H1 (cell line): ENCODE data around the gene MYL3. TPM values are rescaled to one million over a fixed set of nuclear protein-coding genes. Genes with fewer than 3 reads are reported as not detected.

ENCODE experiments used
- CTCF ChIA-PET: fragments of 300-600 bp; sonication (Branson Sonifier 250); formaldehyde crosslinking; loops from one replicate; lab custom pipeline; 2021; ENCODE audit not compliant: partially characterized antibody; lab: Charles Lee
- POLR2A ChIA-PET: fragments of 300-600 bp; sonication (Branson Sonifier 250); formaldehyde crosslinking; loops from one replicate; lab custom pipeline; 2021; ENCODE audit warnings: inconsistent platforms; ENCODE audit not compliant: partially characterized antibody; lab: Charles Lee
- DNase-seq, 2 experiments: peaks; one replicate each; pipeline versions ENCODE4 v3.0.0 to v3.0.0-alpha.2; 2010 to 2022; ENCODE audit warnings: low spot score in 2 of 2, low read depth in 1 of 2, mixed read lengths in 1 of 2
- FAIRE-seq: peaks from 2 replicates; lab custom pipeline; 2011; peaks lifted over from hg19 to GRCh38; lab: Jason Lieb, UNC
- H2AFZ ChIP-seq: 2 replicates; pipeline ENCODE4 v1.8.1; 2012; ENCODE audit warnings: low read length, inconsistent platforms
- H2AK5ac ChIP-seq: 2 replicates; pipeline ENCODE4 v1.6.1; 2013; ENCODE audit warnings: low read depth, low read length
- H2BK120ac ChIP-seq: replicated peaks from 2 replicates; pipeline ENCODE3; 2013; ENCODE audit warnings: low read depth, low read length, inconsistent platforms
- H2BK12ac ChIP-seq: 2 replicates; pipeline ENCODE4 v1.6.1; 2013; ENCODE audit warnings: low read depth, low read length
- H2BK15ac ChIP-seq: 2 replicates; pipeline ENCODE4 v1.6.1; 2013; ENCODE audit warnings: low read length
- H2BK20ac ChIP-seq: 2 replicates; pipeline ENCODE4 v1.6.1; 2013; ENCODE audit warnings: low read length
- H2BK5ac ChIP-seq: 2 replicates; pipeline ENCODE4 v1.6.1; 2013; ENCODE audit warnings: low read depth, low read length
- H3K14ac ChIP-seq: 2 replicates; pipeline ENCODE4 v1.6.1; 2013; ENCODE audit warnings: inconsistent platforms; ENCODE audit not compliant: insufficient read length
- H3K18ac ChIP-seq: 2 replicates; pipeline ENCODE4 v1.6.1; 2013; ENCODE audit warnings: low read length; ENCODE audit errors: extremely low read depth
- H3K23ac ChIP-seq: 2 replicates; pipeline ENCODE4 v1.6.1; 2013; ENCODE audit warnings: inconsistent platforms; ENCODE audit not compliant: insufficient read length
- H3K23me2 ChIP-seq: 2 replicates; pipeline ENCODE4 v1.6.1; 2013; ENCODE audit warnings: low read depth, low read length
- H3K27ac ChIP-seq: 2 replicates; pipeline ENCODE4 v1.6.1; 2011; ENCODE audit warnings: low read depth, low read length, inconsistent platforms
- H3K27me3 ChIP-seq, 4 experiments: replicated peaks in 1 of 4; 1 replicate in 1 of 4; 2 replicates in 3 of 4; pipeline versions ENCODE4 v1.6.1 to v1.8.1; 2011 to 2013; ENCODE audit warnings: low read length in 3 of 4, mild to moderate bottlenecking in 3 of 4, inconsistent platforms in 2 of 4, mixed read lengths in 2 of 4, moderate library complexity in 1 of 4; ENCODE audit not compliant: control insufficient read depth in 3 of 4, insufficient read depth in 3 of 4; ENCODE audit errors: extremely low read depth in 1 of 4
- H3K36me3 ChIP-seq, 4 experiments: 2 replicates each; pipeline versions ENCODE4 v1.6.1 to v1.8.1; 2011 to 2013; ENCODE audit warnings: mild to moderate bottlenecking in 4 of 4, low read length in 3 of 4, moderate library complexity in 2 of 4, control low read depth in 1 of 4, inconsistent platforms in 1 of 4; ENCODE audit not compliant: insufficient read depth in 4 of 4, control insufficient read depth in 2 of 4
- H3K4ac ChIP-seq: replicated peaks from 2 replicates; pipeline ENCODE3; 2013; ENCODE audit warnings: low read length, low read depth, mixed read lengths, inconsistent platforms; ENCODE audit not compliant: insufficient read length
- H3K4me1 ChIP-seq, 4 experiments: replicated peaks in 1 of 4; 1 replicate in 1 of 4; 2 replicates in 3 of 4; pipeline versions ENCODE4 v1.6.1 to v1.8.1; 2011 to 2013; ENCODE audit warnings: low read length in 3 of 4, inconsistent platforms in 2 of 4, mixed read lengths in 1 of 4; ENCODE audit not compliant: insufficient read depth in 4 of 4, control insufficient read depth in 3 of 4
- H3K4me2 ChIP-seq, 2 experiments: 2 replicates each; pipeline versions ENCODE4 v1.6.1 to v1.8.1; 2011 to 2013; ENCODE audit warnings: low read depth in 2 of 2, low read length in 2 of 2, control low read depth in 1 of 2, inconsistent platforms in 1 of 2, mild to moderate bottlenecking in 1 of 2; ENCODE audit not compliant: insufficient read depth in 1 of 2
- H3K4me3 ChIP-seq, 4 experiments: fragments of 200-600, 300-600 bp in 1 of 4; sonication (generic), shearing (Covaris generic), sonication (Bioruptor Twin) in 1 of 4; 2 replicates each; pipeline versions ENCODE4 v1.5.1 to v1.8.1; 2011 to 2016; ENCODE audit warnings: low read length in 4 of 4, low read depth in 3 of 4, control low read depth in 2 of 4, inconsistent platforms in 2 of 4, mild to moderate bottlenecking in 2 of 4, mixed read lengths in 1 of 4, moderate library complexity in 1 of 4; ENCODE audit not compliant: insufficient read depth in 2 of 4; ENCODE audit errors: extremely low read depth in 1 of 4
- H3K56ac ChIP-seq: replicated peaks from 2 replicates; pipeline ENCODE3; 2013; ENCODE audit warnings: low read depth, mild to moderate bottlenecking, mixed read lengths, low read length, inconsistent platforms; ENCODE audit not compliant: insufficient read length
- H3K79me1 ChIP-seq: 2 replicates; pipeline ENCODE4 v1.6.1; 2013; ENCODE audit warnings: low read depth, low read length, control low read depth
- H3K79me2 ChIP-seq, 2 experiments: 2 replicates each; pipeline versions ENCODE4 v1.6.1 to v1.8.1; 2012 to 2013; ENCODE audit warnings: low read length in 2 of 2, mild to moderate bottlenecking in 2 of 2, inconsistent platforms in 1 of 2; ENCODE audit not compliant: insufficient read depth in 2 of 2, control insufficient read depth in 1 of 2
- H3K9ac ChIP-seq, 4 experiments: replicated peaks in 1 of 4; 1 replicate in 1 of 4; 2 replicates in 3 of 4; pipeline versions ENCODE4 v1.6.1 to v1.8.1; 2011 to 2013; ENCODE audit warnings: low read depth in 3 of 4, low read length in 3 of 4, control low read depth in 2 of 4, mild to moderate bottlenecking in 2 of 4, moderate library complexity in 2 of 4, inconsistent platforms in 1 of 4; ENCODE audit errors: extremely low read depth in 1 of 4
- H3K9me3 ChIP-seq, 2 experiments: 2 replicates each; pipeline versions ENCODE4 v1.6.1 to v1.8.1; 2012 to 2013; ENCODE audit warnings: mild to moderate bottlenecking in 2 of 2, moderate library complexity in 2 of 2, control low read depth in 1 of 2, inconsistent platforms in 1 of 2, low read depth in 1 of 2, low read length in 1 of 2, mixed read lengths in 1 of 2; ENCODE audit not compliant: insufficient read depth in 2 of 2
- H4K20me1 ChIP-seq, 2 experiments: replicated peaks in 1 of 2; 2 replicates each; pipeline versions ENCODE3 to v1.8.1; 2011 to 2013; ENCODE audit warnings: inconsistent platforms in 2 of 2, low read length in 2 of 2, mild to moderate bottlenecking in 1 of 2; ENCODE audit not compliant: insufficient read depth in 2 of 2, control insufficient read depth in 1 of 2
- H4K5ac ChIP-seq: 2 replicates; pipeline ENCODE4 v1.6.1; 2013; ENCODE audit warnings: low read length, low read depth, mixed read lengths, inconsistent platforms; ENCODE audit not compliant: insufficient read length
- H4K8ac ChIP-seq: 2 replicates; pipeline ENCODE4 v1.8.0; 2013; ENCODE audit warnings: mild to moderate bottlenecking, moderate library complexity, low read length, inconsistent platforms; ENCODE audit not compliant: insufficient read depth; ENCODE audit errors: extremely low read depth
- H4K91ac ChIP-seq: replicated peaks from 2 replicates; pipeline ENCODE3; 2013; ENCODE audit warnings: low read length, mixed read lengths, inconsistent platforms; ENCODE audit not compliant: insufficient read length
- ATF3 ChIP-seq: IDR thresholded peaks from 2 replicates; pipeline ENCODE4 v1.6.1; 2011; ENCODE audit warnings: low read depth, mild to moderate bottlenecking, low read length; ENCODE audit not compliant: insufficient read depth
- JUND ChIP-seq: IDR thresholded peaks from 2 replicates; pipeline ENCODE4 v1.6.1; 2011; ENCODE audit warnings: mild to moderate bottlenecking, improper control_type of control experiment, low read length
- KDM1A ChIP-seq: fragments of 200-600, 300-600 bp; sonication (generic); IDR thresholded peaks from 2 replicates; pipeline ENCODE4 v1.7.1; 2016; ENCODE audit warnings: mild to moderate bottlenecking, low read length, borderline replicate concordance
- SAP30 ChIP-seq: fragments of 300-600 bp; sonication (generic); IDR thresholded peaks from 2 replicates; pipeline ENCODE4 v1.7.1; 2012; ENCODE audit warnings: low read length, moderate library complexity, mild to moderate bottlenecking, inconsistent platforms; ENCODE audit not compliant: insufficient read depth, insufficient replicate concordance
- SP4 ChIP-seq: IDR thresholded peaks from 2 replicates; pipeline ENCODE4 v1.6.1; 2012; ENCODE audit warnings: low read length, inconsistent platforms
- SUZ12 ChIP-seq: fragments of 200-600 bp; sonication (generic); IDR thresholded peaks from 2 replicates; pipeline ENCODE4 v1.6.1; 2012; ENCODE audit warnings: mild to moderate bottlenecking, inconsistent platforms, low read length, moderate library complexity, mixed read lengths
- WGBS, 2 experiments: shearing (Covaris generic) in 1 of 2; methylation state at CpG; one replicate each; pipeline versions ENCODE4 v1.1.6 to v1.1.7; 2013 to 2015; ENCODE audit warnings: low lambda C conversion rate in 2 of 2, mixed read lengths in 2 of 2, inconsistent platforms in 1 of 2, low coverage in 1 of 2, missing lambda C conversion rate in 1 of 2; ENCODE audit not compliant: insufficient replicate concordance in 2 of 2, insufficient coverage in 1 of 2, insufficient read length in 1 of 2; ENCODE audit errors: extremely low coverage in 1 of 2, missing lambda C conversion rate in 1 of 2; 5-methylcytosine and 5-hydroxymethylcytosine counted together
- polyA plus RNA-seq, 7 experiments: library from polyadenylated mRNA; depleted of rRNA in 3 of 7; stranded (reverse) in 5 of 7; unstranded in 2 of 7; fragments of >200 nt in 5 of 7; fragments of 200-250 nt in 2 of 7; gene quantifications; 1 replicate in 5 of 7; 2 replicates in 1 of 7; 4 replicates in 1 of 7; pipeline versions ENCODE4 v1.2.1 to v1.2.3, GENCODE V29; 2011 to 2013; ENCODE audit warnings: missing spikeins in 2 of 7, mixed read lengths in 2 of 7
- total RNA-seq: library from RNA; stranded (reverse); fragmentation: NEBNext Ultra II Directional; extraction: Animal tissue kit (Norgen Biotek cat#: 25700); gene quantifications from 2 replicates; pipeline ENCODE4 v1.2.1, GENCODE V29; 2021

MYL3 gene
- total and polyA plus RNA-seq, 2 of the 8 experiments (the other 6 are each of a cell fraction or from before 2014, with no cell fraction given): 0.06 TPM; not detected in 1

- Histone ChIP-seq H2BK20ac (no peak overlapping the region), H2AFZ (no peak overlapping the region), H3K23me2 (0 out of 2 replicates have a peak, but pooled peaks cover 1% of the 10 kb centered on the region), H3K79me1 (0 out of 2 replicates have a peak, but pooled peaks cover 2% of the 10 kb centered on the region), H3K4ac (no peak overlapping the region), H2BK12ac (no peak overlapping the region), H3K9ac (no peak overlapping the region), H3K36me3 (no peaks in the 10 kb centered on the region), H3K56ac (no peak overlapping the region), H3K23ac (no peak overlapping the region), H3K18ac (no peak overlapping the region), H3K27ac (no peak overlapping the region), H3K4me2 (no peak overlapping the region), H2BK5ac (no peak overlapping the region), H2BK15ac (no peak overlapping the region; the same call in 1 of the 2 replicates), H4K91ac (no peak overlapping the region), H3K14ac (no peak overlapping the region), H4K20me1 (no peaks in the 10 kb centered on the region), H2BK120ac (no peak overlapping the region), H3K27me3 (peaks cover 0 to 4% (median 1%) of the 10 kb centered on the region in 4 experiments; a peak in 2 of 7 replicates), H3K79me2 (no peaks in the 10 kb centered on the region), H4K8ac (no peak overlapping the region), H3K9me3 (no peaks in the 10 kb centered on the region), H3K4me1 (no peaks in the 10 kb centered on the region; a peak in 2 of 7 replicates), H4K5ac (no peak overlapping the region), H2AK5ac (no peak overlapping the region), H3K4me3 (no peak overlapping the region)
- no peak for FAIRE-seq
- no peak for DNase-seq
- 98% methylated on average over 5 of the region's 6 CpGs; no CpG with 5 or more reads in 1 of the 2 experiments for WGBS, 2 experiments
- ChIA-PET POLR2A (no interaction called here), CTCF (interaction anchor here (1.0 to 3.6 kb wide), 10 partner anchors 9 to 228 kb away, joined by 3 to 28 read pairs (median 4); partner anchors contain the start of gene PTH1R)
- TF ChIP-seq SAP30: no peak
- no peak for TF ChIP-seq SUZ12
- TF ChIP-seq KDM1A: no peak
- TF ChIP-seq JUND: no peak
- no peak for TF ChIP-seq ATF3
- TF ChIP-seq SP4: no peak
Observed at GRCh38 chr3:46858456-46858855, 4.8 kb downstream of the MYL3 start.
